A549 (cell line): ENCODE measurements around the gene WNT8A. TPM values are rescaled to one million over a fixed set of nuclear protein-coding genes. Genes with fewer than 3 reads are reported as not detected.

Experiments
- ATAC-seq, 2 experiments: fragments of 200-7000 bp in 1 of 2; fragments of >200 bp in 1 of 2; cut with Nextera tagmentation in 1 of 2; cut with Tn5 transposase in 1 of 2; 3 replicates each; pipeline versions ENCODE4 v1.8.0 to v1.9.1; 2018 to 2020; ENCODE audit warnings: mild to moderate bottlenecking in 1 of 2, moderate library complexity in 1 of 2
- CTCF ChIA-PET: fragments of 300-600 bp; sonication (Branson Sonifier 250); formaldehyde crosslinking; extraction: SDS; loops from one replicate; lab custom pipeline; 2021; ENCODE audit warnings: antibody characterized with exemption, inconsistent platforms; lab: Yijun Ruan, JAX
- POLR2A ChIA-PET: fragments of 350-600 bp; formaldehyde crosslinking; extraction: SDS; loops from one replicate; lab custom pipeline; 2021; ENCODE audit warnings: antibody characterized with exemption, inconsistent platforms; lab: Yijun Ruan, JAX
- DNase-seq, 2 experiments: peaks; one replicate each; pipeline versions ENCODE4 v3.0.0 to v3.0.0-alpha.2; 2011 to 2016; ENCODE audit warnings: low read depth in 1 of 2, low spot score in 1 of 2
- FAIRE-seq: peaks from 2 replicates; lab custom pipeline; 2011; peaks lifted over from hg19 to GRCh38; lab: Jason Lieb, UNC
- H3K27ac ChIP-seq, 2 experiments: fragments of >200 bp; sonication (Bioruptor Twin); formaldehyde crosslinking; 3 replicates each; pipeline ENCODE4 v1.5.1; 2016 to 2017
- H3K4me1 ChIP-seq: fragments of >200 bp; sonication (Bioruptor Twin); formaldehyde crosslinking; 3 replicates; pipeline ENCODE4 v1.6.1; 2016
- H3K4me2 ChIP-seq: fragments of >200 bp; sonication (Bioruptor Twin); formaldehyde crosslinking; 3 replicates; pipeline ENCODE4 v1.6.1; 2016
- H3K4me3 ChIP-seq: fragments of >200 bp; sonication (Bioruptor Twin); formaldehyde crosslinking; 3 replicates; pipeline ENCODE4 v1.5.1; 2016
- H3K9me3 ChIP-seq: fragments of >200 bp; sonication (Bioruptor Twin); formaldehyde crosslinking; 3 replicates; pipeline ENCODE4 v1.6.1; 2016
- ATOH8 ChIP-seq: fragments of 250-450 bp; sonication (Bioruptor Pico); IDR thresholded peaks from 2 replicates; pipeline ENCODE4 v1.5.0; 2020; ENCODE audit warnings: low read depth, mild to moderate bottlenecking, moderate library complexity
- BCL3 ChIP-seq: fragments of >200 bp; sonication (Bioruptor Twin); formaldehyde crosslinking; IDR thresholded peaks from 3 replicates; pipeline ENCODE4 v1.6.1; 2016
- CBX2 ChIP-seq: fragments of 200-600 bp; sonication (generic); IDR thresholded peaks from 2 replicates; pipeline ENCODE4 v1.6.1; 2016; ENCODE audit warnings: low read depth, mild to moderate bottlenecking, borderline replicate concordance
- CEBPB ChIP-seq, 2 experiments: fragments of >200 bp in 1 of 2; sonication (Bioruptor Twin) in 1 of 2; formaldehyde crosslinking in 1 of 2; IDR thresholded peaks; 2 replicates each; pipeline ENCODE4 v1.6.1; 2012 to 2016
- CHD2 ChIP-seq: fragments of 150-350 bp; IDR thresholded peaks from 2 replicates; pipeline ENCODE4 v1.6.1; 2014; ENCODE audit warnings: low read length; ENCODE audit not compliant: partially characterized antibody
- CHD4 ChIP-seq: fragments of 200-600 bp; sonication (generic); IDR thresholded peaks from 2 replicates; pipeline ENCODE4 v1.6.1; 2016; ENCODE audit warnings: antibody characterized with exemption, mild to moderate bottlenecking, borderline replicate concordance
- E2F6 ChIP-seq: IDR thresholded peaks from 2 replicates; pipeline ENCODE4 v1.6.1; 2012; ENCODE audit warnings: low read depth, borderline replicate concordance
- EHMT2 ChIP-seq: fragments of 200-600 bp; sonication (generic); IDR thresholded peaks from 2 replicates; pipeline ENCODE4 v1.6.1; 2016; ENCODE audit warnings: antibody characterized with exemption, low read depth, mild to moderate bottlenecking, moderate library complexity
- HOXA7 ChIP-seq: fragments of 250-450 bp; sonication (Bioruptor Pico); IDR thresholded peaks from 2 replicates; pipeline ENCODE4 v1.5.0; 2020; ENCODE audit warnings: mild to moderate bottlenecking, moderate library complexity
- KDM5A ChIP-seq: fragments of 200-600 bp; sonication (generic); IDR thresholded peaks from 2 replicates; pipeline ENCODE4 v1.6.1; 2016; ENCODE audit warnings: antibody characterized with exemption, mild to moderate bottlenecking
- MAZ ChIP-seq: fragments of 150-350 bp; IDR thresholded peaks from 2 replicates; pipeline ENCODE4 v1.6.1; 2014; ENCODE audit warnings: antibody characterized with exemption, low read depth, low read length, borderline replicate concordance
- MYC ChIP-seq: IDR thresholded peaks from 2 replicates; pipeline ENCODE4 v1.6.1; 2012; ENCODE audit warnings: mild to moderate bottlenecking, inconsistent platforms, low read length, improper control_type of control experiment, borderline replicate concordance
- RNF2 ChIP-seq: fragments of 200-600 bp; sonication (generic); IDR thresholded peaks from 2 replicates; pipeline ENCODE4 v1.6.1; 2016; ENCODE audit warnings: low read depth, mild to moderate bottlenecking, antibody characterized with exemption, moderate library complexity, borderline replicate concordance
- SMC3 ChIP-seq: fragments of >200 bp; sonication (Bioruptor Twin); formaldehyde crosslinking; IDR thresholded peaks from 3 replicates; pipeline ENCODE4 v1.6.1; 2018; ENCODE audit warnings: inconsistent platforms
- TP53 ChIP-seq: fragments of 250-450 bp; sonication (Bioruptor Pico); IDR thresholded peaks from 2 replicates; pipeline ENCODE4 v1.5.0; 2021; ENCODE audit warnings: mild to moderate bottlenecking, moderate library complexity
- WGBS: methylation state at CpG from one replicate; pipeline ENCODE4 v1.1.6; 2017; ENCODE audit errors: missing lambda C conversion rate; 5-methylcytosine and 5-hydroxymethylcytosine counted together
- polyA plus RNA-seq, 4 experiments: library from polyadenylated mRNA; depleted of rRNA in 3 of 4; stranded (reverse); fragments of >200 nt; fragmentation: RNase III in 1 of 4; extraction: RNeasy Plus Mini Kit Qiagen cat#74134 plus additional on column Dnase treatment in 1 of 4; gene quantifications; 2 replicates in 3 of 4; 3 replicates in 1 of 4; pipeline ENCODE4 v1.2.3, GENCODE V29; 2011 to 2017
- small RNA-seq, 6 experiments: library from RNA; depleted of rRNA; stranded (forward); fragments of <200 nt; gene quantifications; one replicate each; pipeline ENCODE3, GENCODE V24; 2012
- TF ChIP-seq, protein P1 (sequence below): fragments of >200 bp; sonication (Bioruptor Twin); formaldehyde crosslinking; IDR thresholded peaks from 3 replicates; pipeline ENCODE4 v1.5.1; 2016

The WNT8A gene
- polyA plus RNA-seq, 2 of the 4 experiments (the other 2 are of a cell fraction) = not detected

DNA sequence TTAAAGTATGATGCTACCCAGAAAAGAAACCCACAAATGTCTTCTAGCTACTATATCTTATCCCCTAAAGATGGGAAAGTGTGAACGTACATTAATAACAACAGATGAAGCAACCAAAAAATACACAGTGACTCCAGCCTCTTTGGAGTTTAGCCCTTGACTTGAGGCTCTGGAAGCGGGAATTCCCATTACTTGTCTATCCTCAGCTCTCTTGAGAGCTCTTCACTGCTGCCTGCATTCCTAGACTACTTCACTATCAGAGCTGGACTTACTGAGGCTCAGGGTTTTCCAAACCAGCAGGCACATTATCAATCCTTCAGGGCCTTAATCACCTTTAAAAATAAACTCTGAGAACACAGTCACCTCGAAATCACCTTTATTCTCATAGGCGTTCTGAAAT, 56.4 kb downstream of the WNT8A start:
- no peak for FAIRE-seq
- ChIA-PET POLR2A (no interaction called here), CTCF (interaction anchor here (0.6 to 3.2 kb wide), 6 partner anchors 40 to 642 kb away, joined by 3 to 14 read pairs (median 4); partner anchors contain the start of gene SPOCK1)
- no peak for DNase-seq
- no peak for ATAC-seq
- no peak for TF ChIP-seq BCL3
- no peak for TF ChIP-seq ATOH8
- TF ChIP-seq RNF2 = no peak
- no peak for TF ChIP-seq KDM5A
- no peak for TF ChIP-seq CHD2
- no peak for TF ChIP-seq MAZ
- TF ChIP-seq HOXA7 (CRISPR knock-in tag) = no peak
- no peak for TF ChIP-seq CBX2
- no peak for TF ChIP-seq EHMT2
- no peak for TF ChIP-seq SMC3
- no peak for TF ChIP-seq CHD4
- TF ChIP-seq TP53 (CRISPR knock-in tag) = no peak
- no peak for TF ChIP-seq MYC
- TF ChIP-seq, protein P1, sequence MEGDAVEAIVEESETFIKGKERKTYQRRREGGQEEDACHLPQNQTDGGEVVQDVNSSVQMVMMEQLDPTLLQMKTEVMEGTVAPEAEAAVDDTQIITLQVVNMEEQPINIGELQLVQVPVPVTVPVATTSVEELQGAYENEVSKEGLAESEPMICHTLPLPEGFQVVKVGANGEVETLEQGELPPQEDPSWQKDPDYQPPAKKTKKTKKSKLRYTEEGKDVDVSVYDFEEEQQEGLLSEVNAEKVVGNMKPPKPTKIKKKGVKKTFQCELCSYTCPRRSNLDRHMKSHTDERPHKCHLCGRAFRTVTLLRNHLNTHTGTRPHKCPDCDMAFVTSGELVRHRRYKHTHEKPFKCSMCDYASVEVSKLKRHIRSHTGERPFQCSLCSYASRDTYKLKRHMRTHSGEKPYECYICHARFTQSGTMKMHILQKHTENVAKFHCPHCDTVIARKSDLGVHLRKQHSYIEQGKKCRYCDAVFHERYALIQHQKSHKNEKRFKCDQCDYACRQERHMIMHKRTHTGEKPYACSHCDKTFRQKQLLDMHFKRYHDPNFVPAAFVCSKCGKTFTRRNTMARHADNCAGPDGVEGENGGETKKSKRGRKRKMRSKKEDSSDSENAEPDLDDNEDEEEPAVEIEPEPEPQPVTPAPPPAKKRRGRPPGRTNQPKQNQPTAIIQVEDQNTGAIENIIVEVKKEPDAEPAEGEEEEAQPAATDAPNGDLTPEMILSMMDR = no peak
- TF ChIP-seq CEBPB (IDR thresholded peaks at IDR 0.05) = no peak
- TF ChIP-seq E2F6 = no peak
- Histone ChIP-seq H3K27ac (no peak overlapping the region), H3K4me1 (no peaks in the 10 kb centered on the region), H3K9me3 (no peaks in the 10 kb centered on the region), H3K4me3 (no peak overlapping the region), H3K4me2 (no peak overlapping the region)
- WGBS = 69% methylated on average over 4 of the region's 4 CpGs

Small RNA genes within 50 kb of the gene (small RNA-seq; reads per million reads assigned to genes)
- gene RNU6-1148P (0 reads per million in 6 experiments), gene RNU6-460P (0 to 0.77 (median 0.30) reads per million in 6 experiments), gene RNU6-888P (0 to 156 (median 0.54) reads per million in 6 experiments)

Other genes starting within 250 kb of the WNT8A start
- gene MYOT, start 216.2 kb upstream of the WNT8A start, polyA plus RNA-seq (2011; rRNA removed) = 0.08 and 0.13 TPM in 2 replicates
- not detected in 3 replicates for gene MYOT, start 216.2 kb upstream of the WNT8A start, polyA plus RNA-seq (2017; fragmentation: RNase III; extraction: RNeasy Plus Mini Kit Qiagen cat#74134 plus additional on column Dnase treatment)
- gene PKD2L2, start 194.6 kb upstream of the WNT8A start, polyA plus RNA-seq (2011; rRNA removed) = 0.05 TPM in 1 of 2 replicates, not detected in the other
- gene PKD2L2, start 194.6 kb upstream of the WNT8A start, polyA plus RNA-seq (2017; fragmentation: RNase III; extraction: RNeasy Plus Mini Kit Qiagen cat#74134 plus additional on column Dnase treatment) = 0.04 TPM in 1 of 3 replicates, not detected in the others
- gene FAM13B, start 51.0 kb upstream of the WNT8A start, polyA plus RNA-seq (2011; rRNA removed) = 12.2 and 15.1 TPM in 2 replicates
- 14.9 to 17.4 TPM (median 15.4 TPM) in 3 replicates for gene FAM13B, start 51.0 kb upstream of the WNT8A start, polyA plus RNA-seq (2017; fragmentation: RNase III; extraction: RNeasy Plus Mini Kit Qiagen cat#74134 plus additional on column Dnase treatment)
- not detected in 2 replicates for gene NME5, start 55.4 kb downstream of the WNT8A start, polyA plus RNA-seq (2011; rRNA removed)
- gene NME5, start 55.4 kb downstream of the WNT8A start, polyA plus RNA-seq (2017; fragmentation: RNase III; extraction: RNeasy Plus Mini Kit Qiagen cat#74134 plus additional on column Dnase treatment) = not detected in 3 replicates
- 82.3 and 85.8 TPM in 2 replicates for gene BRD8, start 94.6 kb downstream of the WNT8A start, polyA plus RNA-seq (2011; rRNA removed)
- 65.7 to 75.6 TPM (median 65.7 TPM) in 3 replicates for gene BRD8, start 94.6 kb downstream of the WNT8A start, polyA plus RNA-seq (2017; fragmentation: RNase III; extraction: RNeasy Plus Mini Kit Qiagen cat#74134 plus additional on column Dnase treatment)
- 37.4 and 42.2 TPM in 2 replicates for gene KIF20A, start 95.1 kb downstream of the WNT8A start, polyA plus RNA-seq (2011; rRNA removed)
- 45.0 to 51.4 TPM (median 49.1 TPM) in 3 replicates for gene KIF20A, start 95.1 kb downstream of the WNT8A start, polyA plus RNA-seq (2017; fragmentation: RNase III; extraction: RNeasy Plus Mini Kit Qiagen cat#74134 plus additional on column Dnase treatment)
- 61.7 and 70.3 TPM in 2 replicates for gene CDC23, start 129.3 kb downstream of the WNT8A start, polyA plus RNA-seq (2011; rRNA removed)
- 35.5 to 37.5 TPM (median 37.1 TPM) in 3 replicates for gene CDC23, start 129.3 kb downstream of the WNT8A start, polyA plus RNA-seq (2017; fragmentation: RNase III; extraction: RNeasy Plus Mini Kit Qiagen cat#74134 plus additional on column Dnase treatment)
- gene GFRA3, start 190.6 kb downstream of the WNT8A start, polyA plus RNA-seq (2011; rRNA removed) = 0.08 and 0.09 TPM in 2 replicates
- 0.04 to 0.07 TPM in 2 of 3 replicates, not detected in the other for gene GFRA3, start 190.6 kb downstream of the WNT8A start, polyA plus RNA-seq (2017; fragmentation: RNase III; extraction: RNeasy Plus Mini Kit Qiagen cat#74134 plus additional on column Dnase treatment)
- gene CDC25C, start 247.8 kb downstream of the WNT8A start, polyA plus RNA-seq (2011; rRNA removed) = 19.3 and 20.5 TPM in 2 replicates
- 11.2 to 12.7 TPM (median 12.6 TPM) in 3 replicates for gene CDC25C, start 247.8 kb downstream of the WNT8A start, polyA plus RNA-seq (2017; fragmentation: RNase III; extraction: RNeasy Plus Mini Kit Qiagen cat#74134 plus additional on column Dnase treatment)